ENCODE data around the gene TC2N.

DNA sequence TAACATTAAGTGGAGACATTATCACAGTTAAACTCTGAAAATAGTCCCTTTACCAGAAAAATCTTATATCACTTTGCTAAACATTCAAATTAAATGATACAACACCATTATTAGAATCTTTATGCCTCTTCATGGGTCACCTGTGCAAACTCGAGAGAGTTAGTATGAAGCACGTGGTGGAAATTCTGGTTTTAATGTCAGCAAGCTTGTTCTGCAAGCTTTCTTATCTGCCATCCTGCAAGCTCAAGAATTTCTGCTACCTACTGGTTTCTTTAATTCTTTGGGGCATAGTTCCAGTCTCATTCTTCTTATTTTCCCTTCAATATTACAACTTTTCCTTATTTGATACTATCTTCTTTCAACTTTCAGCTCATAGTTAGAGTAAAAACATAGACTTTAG, 136.3 kb downstream of the TC2N start:
- TF ChIP-seq, protein P1, sequence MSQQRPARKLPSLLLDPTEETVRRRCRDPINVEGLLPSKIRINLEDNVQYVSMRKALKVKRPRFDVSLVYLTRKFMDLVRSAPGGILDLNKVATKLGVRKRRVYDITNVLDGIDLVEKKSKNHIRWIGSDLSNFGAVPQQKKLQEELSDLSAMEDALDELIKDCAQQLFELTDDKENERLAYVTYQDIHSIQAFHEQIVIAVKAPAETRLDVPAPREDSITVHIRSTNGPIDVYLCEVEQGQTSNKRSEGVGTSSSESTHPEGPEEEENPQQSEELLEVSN (IDR thresholded peaks at IDR 0.05; ENCODE audit: borderline replicate concordance in 1 of 2, extremely low read depth in 1 of 2, insufficient read depth in 1 of 2, insufficient read length in 1 of 2, low read depth in 1 of 2, low read length in 1 of 2, poor library complexity in 1 of 2, severe bottlenecking in 1 of 2) = no peak
- TF ChIP-seq, protein P2, sequence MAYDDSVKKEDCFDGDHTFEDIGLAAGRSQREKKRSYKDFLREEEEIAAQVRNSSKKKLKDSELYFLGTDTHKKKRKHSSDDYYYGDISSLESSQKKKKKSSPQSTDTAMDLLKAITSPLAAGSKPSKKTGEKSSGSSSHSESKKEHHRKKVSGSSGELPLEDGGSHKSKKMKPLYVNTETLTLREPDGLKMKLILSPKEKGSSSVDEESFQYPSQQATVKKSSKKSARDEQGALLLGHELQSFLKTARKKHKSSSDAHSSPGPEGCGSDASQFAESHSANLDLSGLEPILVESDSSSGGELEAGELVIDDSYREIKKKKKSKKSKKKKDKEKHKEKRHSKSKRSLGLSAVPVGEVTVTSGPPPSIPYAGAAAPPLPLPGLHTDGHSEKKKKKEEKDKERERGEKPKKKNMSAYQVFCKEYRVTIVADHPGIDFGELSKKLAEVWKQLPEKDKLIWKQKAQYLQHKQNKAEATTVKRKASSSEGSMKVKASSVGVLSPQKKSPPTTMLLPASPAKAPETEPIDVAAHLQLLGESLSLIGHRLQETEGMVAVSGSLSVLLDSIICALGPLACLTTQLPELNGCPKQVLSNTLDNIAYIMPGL (CRISPR knock-in tag; IDR thresholded peaks at IDR 0.05) = no peak
- no peak for TF ChIP-seq RFX5 (IDR thresholded peaks at IDR 0.05; ENCODE audit: low read depth, low read length)
- TF ChIP-seq JUNB (CRISPR knock-in tag; conservative IDR thresholded peaks at IDR 0.05) = no peak
- TF ChIP-seq ZFP36 (IDR thresholded peaks at IDR 0.05; ENCODE audit: low read depth, low read length, partially characterized antibody) = no peak
- TF ChIP-seq TFAM (CRISPR knock-in tag; conservative IDR thresholded peaks at IDR 0.05) = no peak
- TF ChIP-seq, protein P3, sequence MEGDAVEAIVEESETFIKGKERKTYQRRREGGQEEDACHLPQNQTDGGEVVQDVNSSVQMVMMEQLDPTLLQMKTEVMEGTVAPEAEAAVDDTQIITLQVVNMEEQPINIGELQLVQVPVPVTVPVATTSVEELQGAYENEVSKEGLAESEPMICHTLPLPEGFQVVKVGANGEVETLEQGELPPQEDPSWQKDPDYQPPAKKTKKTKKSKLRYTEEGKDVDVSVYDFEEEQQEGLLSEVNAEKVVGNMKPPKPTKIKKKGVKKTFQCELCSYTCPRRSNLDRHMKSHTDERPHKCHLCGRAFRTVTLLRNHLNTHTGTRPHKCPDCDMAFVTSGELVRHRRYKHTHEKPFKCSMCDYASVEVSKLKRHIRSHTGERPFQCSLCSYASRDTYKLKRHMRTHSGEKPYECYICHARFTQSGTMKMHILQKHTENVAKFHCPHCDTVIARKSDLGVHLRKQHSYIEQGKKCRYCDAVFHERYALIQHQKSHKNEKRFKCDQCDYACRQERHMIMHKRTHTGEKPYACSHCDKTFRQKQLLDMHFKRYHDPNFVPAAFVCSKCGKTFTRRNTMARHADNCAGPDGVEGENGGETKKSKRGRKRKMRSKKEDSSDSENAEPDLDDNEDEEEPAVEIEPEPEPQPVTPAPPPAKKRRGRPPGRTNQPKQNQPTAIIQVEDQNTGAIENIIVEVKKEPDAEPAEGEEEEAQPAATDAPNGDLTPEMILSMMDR (IDR thresholded peaks at IDR 0.05 in 2 of 3, conservative IDR thresholded peaks at IDR 0.05 in 1 of 3; ENCODE audit: insufficient read depth in 2 of 3, low read depth in 1 of 3, low read length in 3 of 3) = no peak
